Endothelial cell (in vitro differentiated cells): ENCODE results near the gene UNC13C. TPM values are rescaled to one million over a fixed set of nuclear protein-coding genes. Genes with fewer than 3 reads are reported as not detected.

Experiments used
- DNase-seq: peaks from one replicate; pipeline ENCODE4 v3.0.0; 2021; ENCODE audit warnings: low spot score
- H3K27ac Mint-ChIP-seq: one replicate; pipeline ENCODE4 v1.8.0; 2021; ENCODE audit warnings: mixed read lengths, inconsistent platforms; ENCODE audit not compliant: unreplicated experiment
- H3K27me3 Mint-ChIP-seq: one replicate; pipeline ENCODE4 v1.8.0; 2021; ENCODE audit warnings: mild to moderate bottlenecking, moderate library complexity, mixed read lengths, inconsistent platforms; ENCODE audit not compliant: unreplicated experiment
- H3K36me3 Mint-ChIP-seq: one replicate; pipeline ENCODE4 v1.8.0; 2021; ENCODE audit warnings: mild to moderate bottlenecking, low read depth, mixed read lengths, inconsistent platforms; ENCODE audit not compliant: unreplicated experiment
- H3K4me1 Mint-ChIP-seq: one replicate; pipeline ENCODE4 v1.8.0; 2021; ENCODE audit warnings: mild to moderate bottlenecking, mixed read lengths, inconsistent platforms; ENCODE audit not compliant: unreplicated experiment
- H3K4me3 Mint-ChIP-seq: one replicate; pipeline ENCODE4 v1.8.0; 2021; ENCODE audit warnings: mild to moderate bottlenecking, mixed read lengths, inconsistent platforms; ENCODE audit not compliant: unreplicated experiment
- H3K9me3 Mint-ChIP-seq: one replicate; pipeline ENCODE4 v1.8.0; 2021; ENCODE audit warnings: mixed read lengths, inconsistent platforms; ENCODE audit not compliant: unreplicated experiment
- total RNA-seq: library from RNA; stranded (reverse); fragmentation: NEBNext Ultra II Directional; extraction: Animal tissue kit (Norgen Biotek cat#: 25700); gene quantifications from one replicate; pipeline ENCODE4 v1.2.1, GENCODE V29; 2021; ENCODE audit not compliant: unreplicated experiment
- TF ChIP-seq, protein P1 (sequence below): fragments of 200-600 bp; sonication (generic); IDR thresholded peaks from one replicate; pipeline ENCODE4 v1.5.0; 2021; ENCODE audit warnings: antibody characterized with exemption; ENCODE audit not compliant: unreplicated experiment

The UNC13C gene
- total RNA-seq, 1 donor from 2014 or later: 0.08 TPM

GRCh38 chr15:54502416-54503075, 524.3 kb downstream of the UNC13C start:
- H3K9me3 Mint-ChIP-seq: peaks cover 10% of the 10 kb centered on the region
- no peak overlapping the region for H3K27ac Mint-ChIP-seq
- no peaks in the 10 kb centered on the region for H3K4me1 Mint-ChIP-seq
- H3K36me3 Mint-ChIP-seq: no peaks in the 10 kb centered on the region
- TF ChIP-seq, protein P1, sequence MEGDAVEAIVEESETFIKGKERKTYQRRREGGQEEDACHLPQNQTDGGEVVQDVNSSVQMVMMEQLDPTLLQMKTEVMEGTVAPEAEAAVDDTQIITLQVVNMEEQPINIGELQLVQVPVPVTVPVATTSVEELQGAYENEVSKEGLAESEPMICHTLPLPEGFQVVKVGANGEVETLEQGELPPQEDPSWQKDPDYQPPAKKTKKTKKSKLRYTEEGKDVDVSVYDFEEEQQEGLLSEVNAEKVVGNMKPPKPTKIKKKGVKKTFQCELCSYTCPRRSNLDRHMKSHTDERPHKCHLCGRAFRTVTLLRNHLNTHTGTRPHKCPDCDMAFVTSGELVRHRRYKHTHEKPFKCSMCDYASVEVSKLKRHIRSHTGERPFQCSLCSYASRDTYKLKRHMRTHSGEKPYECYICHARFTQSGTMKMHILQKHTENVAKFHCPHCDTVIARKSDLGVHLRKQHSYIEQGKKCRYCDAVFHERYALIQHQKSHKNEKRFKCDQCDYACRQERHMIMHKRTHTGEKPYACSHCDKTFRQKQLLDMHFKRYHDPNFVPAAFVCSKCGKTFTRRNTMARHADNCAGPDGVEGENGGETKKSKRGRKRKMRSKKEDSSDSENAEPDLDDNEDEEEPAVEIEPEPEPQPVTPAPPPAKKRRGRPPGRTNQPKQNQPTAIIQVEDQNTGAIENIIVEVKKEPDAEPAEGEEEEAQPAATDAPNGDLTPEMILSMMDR: no peak
- DNase-seq: no peak
- H3K27me3 Mint-ChIP-seq: no peaks in the 10 kb centered on the region
- H3K4me3 Mint-ChIP-seq: no peak overlapping the region

DNA sequence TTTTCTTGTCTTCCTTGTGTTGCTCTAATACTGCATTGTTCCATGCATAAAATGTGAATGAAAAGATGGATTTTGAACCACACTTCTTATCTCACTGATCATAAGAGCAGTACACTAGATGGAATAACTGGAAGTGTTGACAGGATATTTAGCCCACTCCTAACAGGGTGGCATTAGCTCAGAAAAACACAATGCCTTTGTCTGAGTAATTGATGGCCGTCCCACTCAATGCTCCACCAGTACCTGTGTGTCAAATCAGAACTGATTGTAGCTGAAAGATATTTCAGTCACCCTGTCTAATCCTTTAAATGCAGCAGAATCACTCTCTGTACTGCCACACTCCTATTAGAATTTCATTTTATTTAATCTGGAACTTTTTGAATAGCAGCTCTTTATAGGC, 526.5 kb downstream of the UNC13C start:
- no peak for DNase-seq
- Mint-ChIP-seq H3K4me1 (no peaks in the 10 kb centered on the region), H3K27ac (no peak overlapping the region), H3K27me3 (no peaks in the 10 kb centered on the region), H3K4me3 (no peak overlapping the region), H3K36me3 (no peaks in the 10 kb centered on the region), H3K9me3 (peaks cover 11% of the 10 kb centered on the region)
- TF ChIP-seq, protein P1: no peak

DNA sequence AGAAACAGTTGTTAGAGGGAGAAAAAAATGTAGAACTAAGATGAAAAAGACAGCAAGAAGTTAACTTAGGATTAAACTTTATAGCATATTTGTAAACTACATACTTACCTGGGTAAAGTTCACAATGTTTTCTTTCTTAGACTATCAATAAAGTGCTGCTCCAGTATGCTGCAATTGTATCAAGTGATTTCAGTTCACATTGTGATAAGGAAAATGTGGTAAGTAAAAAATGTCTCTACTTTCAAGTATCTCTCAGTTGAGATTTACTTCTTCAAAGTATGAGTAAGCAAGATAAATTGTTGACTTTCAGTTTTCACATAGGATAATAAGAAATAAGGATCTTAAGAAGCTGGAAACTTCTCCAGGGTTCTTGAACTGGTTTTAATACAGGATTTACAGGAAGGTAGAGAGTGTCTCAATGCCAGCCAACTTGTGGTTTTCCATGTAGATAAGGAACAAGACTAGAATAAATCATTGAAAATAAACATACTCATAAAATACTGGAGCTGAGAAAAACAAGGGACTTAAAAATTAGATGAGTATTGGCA, 528.8 kb downstream of the UNC13C start:
- H3K9me3 Mint-ChIP-seq: peaks cover 15% of the 10 kb centered on the region

DNA sequence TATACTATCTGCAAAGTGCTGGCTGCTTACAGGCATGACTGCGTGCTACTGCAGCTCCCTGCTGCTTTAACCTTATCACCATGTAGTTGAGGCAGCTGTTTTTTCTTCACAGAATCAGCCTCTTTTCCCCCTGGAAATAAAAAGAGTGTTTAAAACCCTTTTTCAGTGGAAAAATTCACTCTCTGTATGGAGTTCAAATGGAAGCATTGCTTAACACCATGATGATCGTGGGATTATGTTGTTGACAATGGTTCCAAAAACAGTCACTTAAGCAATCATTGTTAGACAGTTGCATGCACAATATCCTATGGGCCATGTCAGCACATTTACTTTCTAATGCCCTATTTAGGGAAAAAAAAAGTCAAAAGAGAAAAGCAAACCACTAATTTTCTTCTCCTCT, 536.4 kb downstream of the UNC13C start:
- Mint-ChIP-seq H3K4me3 (no peak overlapping the region), H3K36me3 (no peaks in the 10 kb centered on the region), H3K27me3 (no peaks in the 10 kb centered on the region), H3K4me1 (peaks cover 2% of the 10 kb centered on the region), H3K27ac (no peak overlapping the region), H3K9me3 (peaks cover 8% of the 10 kb centered on the region)
- no peak for DNase-seq
- TF ChIP-seq, protein P1: no peak

More for the DNA sequence above, 528.8 kb downstream of the UNC13C start:
- TF ChIP-seq, protein P1: no peak
- Mint-ChIP-seq H3K4me1 (no peaks in the 10 kb centered on the region), H3K27ac (no peak overlapping the region), H3K36me3 (no peaks in the 10 kb centered on the region), H3K4me3 (no peak overlapping the region), H3K27me3 (no peaks in the 10 kb centered on the region)
- no peak for DNase-seq
